ENCODE measurements around the gene DDX54.

Gene DDX54

DNA sequence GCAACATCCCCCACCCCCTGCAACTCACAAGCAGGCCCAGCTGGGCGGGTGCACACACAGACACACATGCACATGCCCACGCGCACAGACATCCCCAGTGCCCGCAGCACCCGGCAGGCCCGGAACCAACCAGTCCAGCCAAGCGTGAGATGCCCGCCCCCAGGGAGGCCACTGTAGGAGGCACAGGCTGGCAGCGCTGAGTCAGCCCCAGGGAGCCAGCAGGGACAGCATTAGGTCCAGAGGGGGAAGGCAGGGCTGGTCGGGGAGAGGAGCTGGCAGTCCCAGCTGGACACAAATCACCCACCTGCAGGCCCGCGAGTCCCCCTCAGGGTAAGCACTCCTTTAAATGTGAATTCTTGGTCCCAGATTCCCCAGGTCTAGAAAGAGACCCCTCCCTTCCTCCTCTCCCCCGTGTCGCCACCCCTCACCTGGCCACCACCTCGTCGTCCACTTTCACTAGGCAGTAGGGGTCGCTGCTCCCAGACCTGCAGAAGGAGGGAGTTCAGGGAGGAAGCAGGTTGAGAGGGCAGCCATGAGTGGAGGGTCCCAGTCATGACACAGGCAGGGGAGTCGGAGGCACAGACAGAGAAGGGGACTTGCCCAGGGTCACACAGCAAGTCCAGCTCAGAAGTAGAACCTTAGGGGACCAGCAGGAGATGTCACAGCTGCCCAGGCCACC lies 54.7 kb downstream of the DDX54 start:
- CTCF ChIA-PET, result interaction anchor here (0.6 kb wide), 1 partner anchor 24 kb away, joined by 3 read pairs; no protein-coding TSS in a partner anchor

GRCh38 chr12:113129664-113130456 lies 55.4 kb downstream of the DDX54 start:
- CTCF ChIA-PET, result no interaction called here
- POLR2A ChIA-PET (ENCODE audit: low non-redundant PET), result no interaction called here
- DNase-seq (ENCODE audit: low spot score), result no peak

More for the DNA sequence above, 54.7 kb downstream of the DDX54 start:
- DNase-seq (ENCODE audit: low spot score), result no peak
- no peak for TF ChIP-seq CTCF (conservative IDR thresholded peaks at IDR 0.05; ENCODE audit: low read depth)
- H3K27ac ChIP-seq, result no peak overlapping the region
- POLR2A ChIA-PET (ENCODE audit: low non-redundant PET), result no interaction called here

DNA sequence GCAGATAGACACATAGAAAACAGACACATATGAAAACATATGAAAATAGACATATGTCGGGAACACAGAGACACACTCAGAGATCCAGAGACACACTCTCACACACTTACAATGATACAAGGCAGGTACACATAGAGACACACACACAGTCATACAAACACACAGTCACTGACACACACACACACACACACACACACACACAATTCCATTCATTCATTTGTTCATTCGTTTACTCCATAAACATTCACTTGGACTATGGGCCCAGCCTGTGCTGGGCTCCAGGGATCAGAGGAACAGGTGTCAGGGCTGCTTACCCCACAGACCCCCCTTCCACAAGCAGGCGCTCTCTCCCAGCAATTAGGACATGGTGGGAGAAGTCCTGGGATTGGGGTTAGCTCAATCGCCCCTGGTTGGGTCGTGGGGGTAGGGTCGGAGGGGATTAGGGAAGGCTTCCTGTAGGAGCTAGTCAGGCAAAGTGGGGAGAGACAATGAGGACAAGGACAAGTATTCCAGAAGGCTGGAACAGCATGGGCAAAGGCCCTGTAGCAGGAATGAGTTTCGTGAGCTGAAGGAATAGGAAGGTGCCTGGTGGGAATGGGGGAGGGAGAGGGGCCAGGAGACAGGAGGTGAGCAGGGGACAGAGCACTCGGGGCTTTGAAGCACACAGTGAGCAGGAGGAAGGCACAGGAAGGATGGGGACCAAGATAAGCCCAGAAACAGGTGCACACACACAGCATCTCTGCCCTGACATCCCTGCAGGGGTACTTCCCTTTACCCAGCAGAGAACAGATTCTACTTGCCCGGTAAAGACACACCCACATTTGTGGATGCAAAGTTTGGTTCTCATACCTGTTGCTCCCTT lies 56.2 kb downstream of the DDX54 start:
- POLR2A ChIA-PET (ENCODE audit: low non-redundant PET), result no interaction called here
- DNase-seq (ENCODE audit: low spot score), result no peak
- no peak overlapping the region for H3K27ac ChIP-seq
- CTCF ChIA-PET, result no interaction called here
- TF ChIP-seq CTCF (conservative IDR thresholded peaks at IDR 0.05; ENCODE audit: low read depth), result no peak

More at GRCh38 chr12:113129664-113130456, 55.4 kb downstream of the DDX54 start:
- H3K27ac ChIP-seq, result no peak overlapping the region
- no peak for TF ChIP-seq CTCF (conservative IDR thresholded peaks at IDR 0.05; ENCODE audit: low read depth)

DNA sequence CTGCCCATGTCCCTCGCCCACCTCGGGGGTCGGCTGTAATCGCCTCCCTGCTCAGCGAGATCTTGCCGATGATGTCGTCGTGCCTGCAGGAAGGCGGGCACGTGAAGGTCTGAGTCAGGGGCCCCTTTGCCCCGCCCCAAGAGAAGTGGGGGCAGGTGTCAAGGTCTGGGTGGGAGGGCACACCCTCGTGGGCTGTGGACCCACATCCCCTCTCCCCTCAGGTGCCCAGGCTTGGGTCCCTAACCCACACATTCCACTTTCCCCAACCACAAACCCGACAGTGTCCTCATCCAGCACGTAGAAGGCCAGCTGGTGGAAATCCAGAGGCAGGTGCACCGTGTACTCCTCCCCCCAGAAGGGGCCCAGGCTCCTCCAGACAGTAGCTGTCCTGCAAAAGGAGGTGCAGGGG lies 57.5 kb downstream of the DDX54 start:
- DNase-seq (ENCODE audit: low spot score), result no peak
- CTCF ChIA-PET, result no interaction called here
- POLR2A ChIA-PET (ENCODE audit: low non-redundant PET), result no interaction called here
- no peak overlapping the region for H3K27ac ChIP-seq
- TF ChIP-seq CTCF (conservative IDR thresholded peaks at IDR 0.05; ENCODE audit: low read depth), result no peak

DNA sequence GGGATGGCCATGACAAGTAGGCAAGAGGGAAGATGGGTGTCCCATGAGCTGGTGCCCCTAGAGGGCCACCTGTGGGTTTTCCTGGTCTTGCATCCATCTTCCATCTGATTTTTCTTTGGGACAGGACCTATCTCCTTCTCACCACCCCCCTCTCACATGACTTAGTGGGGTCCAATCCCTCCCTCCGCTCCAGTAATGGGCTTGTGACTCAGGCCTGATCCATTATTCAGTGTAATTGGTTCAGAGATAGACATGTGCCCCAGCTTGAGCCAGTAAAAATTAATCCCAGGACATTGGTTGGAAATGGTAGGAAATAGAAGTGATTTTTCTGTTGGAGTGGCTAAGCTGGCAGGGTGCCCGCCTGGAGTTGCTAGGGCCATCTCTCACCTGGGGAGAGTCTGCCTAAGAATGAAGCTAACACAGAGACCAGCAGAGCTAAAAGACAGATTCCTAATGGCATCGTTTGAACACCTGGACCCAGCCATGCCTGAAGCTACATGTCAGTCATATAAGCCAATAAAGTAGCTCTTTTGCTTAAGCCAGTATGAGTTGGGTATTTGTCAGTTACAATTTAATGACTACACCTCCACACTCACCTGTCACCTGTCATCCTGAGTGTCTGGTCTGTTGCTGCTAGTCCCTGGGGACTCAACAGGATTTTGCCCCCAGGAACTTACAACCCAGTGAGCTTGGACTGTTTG lies 64.5 kb downstream of the DDX54 start:
- no peak for DNase-seq (ENCODE audit: low spot score)
- POLR2A ChIA-PET (ENCODE audit: low non-redundant PET), result no interaction called here
- TF ChIP-seq CTCF (conservative IDR thresholded peaks at IDR 0.05; ENCODE audit: low read depth), result no peak
- CTCF ChIA-PET, result interaction anchor here (0.6 to 1.0 kb wide), 3 partner anchors 12 to 116 kb away, joined by 3 to 7 read pairs (median 4); no protein-coding TSS in a partner anchor
- H3K27ac ChIP-seq, result no peak overlapping the region
